ENCODE measurements around the gene TALDO1. TPM values are rescaled to one million over a fixed set of nuclear protein-coding genes. Genes with fewer than 3 reads are reported as not detected.

The TALDO1 gene
- total RNA-seq, 1 experiment from 2014 or later: 314 TPM

DNA sequence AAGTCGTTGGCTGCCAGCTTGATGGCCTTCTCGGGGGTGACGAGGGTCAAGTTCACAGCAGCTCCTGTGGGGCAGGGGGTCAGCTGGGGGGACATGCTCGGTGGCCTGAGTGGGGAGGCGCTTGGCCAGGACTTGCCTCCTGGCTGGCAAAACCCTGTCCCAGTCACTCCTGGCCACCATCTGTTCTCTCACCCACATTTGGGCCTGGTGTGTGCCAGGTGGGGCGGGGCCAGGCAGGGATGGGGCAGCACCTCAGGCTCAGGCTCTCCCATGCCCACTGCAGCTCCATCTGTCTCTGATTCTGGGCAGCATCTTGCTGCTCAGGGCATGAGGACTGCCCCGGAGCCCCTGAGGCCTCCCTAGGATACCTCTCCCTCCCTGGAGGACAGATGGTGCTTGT lies 46.3 kb downstream of the TALDO1 start:
- Mint-ChIP-seq H3K9me3 (no peaks in the 10 kb centered on the region), H3K36me3 (no peaks in the 10 kb centered on the region), H3K27me3 (ENCODE audit: low read depth) (no peaks in the 10 kb centered on the region), H3K4me3 (no peak overlapping the region), H3K27ac (no peak overlapping the region), H3K4me1 (peaks cover 22% of the 10 kb centered on the region)
- POLR2A ChIA-PET: interaction anchor here (1.0 to 1.6 kb wide), 2 partner anchors 10 to 26 kb away, joined by 3 to 5 read pairs; partner anchors contain the start of gene PNPLA2
- DNase-seq (ENCODE audit: low spot score) (no peak), ATAC-seq (no peak)
- no peak for TF ChIP-seq NFE2L1 (CRISPR knock-in tag; IDR thresholded peaks at IDR 0.05)
- no peak for TF ChIP-seq FOXJ3 (CRISPR knock-in tag; IDR thresholded peaks at IDR 0.05; ENCODE audit: borderline replicate concordance)
- TF ChIP-seq, protein P1, sequence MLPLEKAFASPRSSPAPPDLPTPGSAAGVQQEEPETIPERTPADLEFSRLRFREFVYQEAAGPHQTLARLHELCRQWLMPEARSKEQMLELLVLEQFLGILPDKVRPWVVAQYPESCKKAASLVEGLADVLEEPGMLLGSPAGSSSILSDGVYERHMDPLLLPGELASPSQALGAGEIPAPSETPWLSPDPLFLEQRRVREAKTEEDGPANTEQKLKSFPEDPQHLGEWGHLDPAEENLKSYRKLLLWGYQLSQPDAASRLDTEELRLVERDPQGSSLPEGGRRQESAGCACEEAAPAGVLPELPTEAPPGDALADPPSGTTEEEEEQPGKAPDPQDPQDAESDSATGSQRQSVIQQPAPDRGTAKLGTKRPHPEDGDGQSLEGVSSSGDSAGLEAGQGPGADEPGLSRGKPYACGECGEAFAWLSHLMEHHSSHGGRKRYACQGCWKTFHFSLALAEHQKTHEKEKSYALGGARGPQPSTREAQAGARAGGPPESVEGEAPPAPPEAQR (CRISPR knock-in tag; IDR thresholded peaks at IDR 0.05): no peak
- CTCF ChIA-PET: no interaction called here

DNA sequence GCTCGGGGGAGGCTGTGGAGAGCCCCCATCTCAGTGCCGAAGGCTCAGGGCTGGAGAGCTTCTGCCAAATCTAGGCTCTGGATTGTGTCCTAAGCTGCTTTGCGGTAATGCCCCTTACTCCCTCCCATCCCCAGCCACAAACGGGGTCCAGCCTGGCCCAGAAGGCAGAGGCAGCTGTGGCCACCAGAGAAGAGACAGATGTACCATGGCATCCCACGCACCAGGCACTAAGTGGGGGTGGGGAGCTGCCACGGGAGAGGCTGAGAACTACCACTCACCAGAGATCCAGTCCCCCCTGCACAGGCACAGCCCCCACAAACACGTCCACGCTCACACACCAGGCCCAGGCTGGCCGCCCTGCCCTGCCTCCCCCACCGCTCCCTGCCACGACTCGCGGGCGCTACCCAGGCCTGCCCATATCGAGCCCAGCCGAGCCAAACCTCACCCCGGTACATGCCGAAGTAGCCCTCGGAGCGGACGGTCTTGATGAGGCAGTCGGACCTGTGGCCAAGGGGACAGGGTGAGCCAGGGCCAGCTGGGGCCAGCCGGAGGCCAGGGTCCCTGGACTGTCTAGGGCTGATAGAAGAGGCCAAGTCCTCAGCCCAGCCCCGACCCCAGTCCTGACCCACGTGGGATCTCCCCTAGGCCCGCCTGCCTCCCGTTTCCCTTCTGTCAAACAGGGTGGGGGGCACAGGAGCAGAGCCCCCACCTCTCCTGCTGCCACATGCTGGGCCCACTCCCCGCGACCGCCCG lies 46.9 kb downstream of the TALDO1 start:
- H3K9me3 Mint-ChIP-seq: no peaks in the 10 kb centered on the region
- DNase-seq (ENCODE audit: low spot score): no peak
- H3K27ac Mint-ChIP-seq: no peak overlapping the region
- no peaks in the 10 kb centered on the region for H3K27me3 Mint-ChIP-seq (ENCODE audit: low read depth)
- peaks cover 20% of the 10 kb centered on the region for H3K4me1 Mint-ChIP-seq
- POLR2A ChIA-PET: interaction anchor here (1.6 kb wide), 1 partner anchor 11 kb away, joined by 5 read pairs; no protein-coding TSS in a partner anchor
- CTCF ChIA-PET: no interaction called here
- no peak for TF ChIP-seq ZNF317 (CRISPR knock-in tag; IDR thresholded peaks at IDR 0.05; ENCODE audit: borderline replicate concordance, low read depth)
- no peak for TF ChIP-seq FOXJ3 (CRISPR knock-in tag; IDR thresholded peaks at IDR 0.05; ENCODE audit: borderline replicate concordance)
- TF ChIP-seq FOXP1 (CRISPR knock-in tag; IDR thresholded peaks at IDR 0.05; ENCODE audit: borderline replicate concordance): no peak
- TF ChIP-seq, protein P2, sequence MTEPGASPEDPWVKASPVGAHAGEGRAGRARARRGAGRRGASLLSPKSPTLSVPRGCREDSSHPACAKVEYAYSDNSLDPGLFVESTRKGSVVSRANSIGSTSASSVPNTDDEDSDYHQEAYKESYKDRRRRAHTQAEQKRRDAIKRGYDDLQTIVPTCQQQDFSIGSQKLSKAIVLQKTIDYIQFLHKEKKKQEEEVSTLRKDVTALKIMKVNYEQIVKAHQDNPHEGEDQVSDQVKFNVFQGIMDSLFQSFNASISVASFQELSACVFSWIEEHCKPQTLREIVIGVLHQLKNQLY (CRISPR knock-in tag; IDR thresholded peaks at IDR 0.05): no peak
- no peak for TF ChIP-seq RORB (CRISPR knock-in tag; IDR thresholded peaks at IDR 0.05)
- no peak overlapping the region for H3K4me3 Mint-ChIP-seq
- H3K36me3 Mint-ChIP-seq: no peaks in the 10 kb centered on the region
- ATAC-seq: no peak

DNA sequence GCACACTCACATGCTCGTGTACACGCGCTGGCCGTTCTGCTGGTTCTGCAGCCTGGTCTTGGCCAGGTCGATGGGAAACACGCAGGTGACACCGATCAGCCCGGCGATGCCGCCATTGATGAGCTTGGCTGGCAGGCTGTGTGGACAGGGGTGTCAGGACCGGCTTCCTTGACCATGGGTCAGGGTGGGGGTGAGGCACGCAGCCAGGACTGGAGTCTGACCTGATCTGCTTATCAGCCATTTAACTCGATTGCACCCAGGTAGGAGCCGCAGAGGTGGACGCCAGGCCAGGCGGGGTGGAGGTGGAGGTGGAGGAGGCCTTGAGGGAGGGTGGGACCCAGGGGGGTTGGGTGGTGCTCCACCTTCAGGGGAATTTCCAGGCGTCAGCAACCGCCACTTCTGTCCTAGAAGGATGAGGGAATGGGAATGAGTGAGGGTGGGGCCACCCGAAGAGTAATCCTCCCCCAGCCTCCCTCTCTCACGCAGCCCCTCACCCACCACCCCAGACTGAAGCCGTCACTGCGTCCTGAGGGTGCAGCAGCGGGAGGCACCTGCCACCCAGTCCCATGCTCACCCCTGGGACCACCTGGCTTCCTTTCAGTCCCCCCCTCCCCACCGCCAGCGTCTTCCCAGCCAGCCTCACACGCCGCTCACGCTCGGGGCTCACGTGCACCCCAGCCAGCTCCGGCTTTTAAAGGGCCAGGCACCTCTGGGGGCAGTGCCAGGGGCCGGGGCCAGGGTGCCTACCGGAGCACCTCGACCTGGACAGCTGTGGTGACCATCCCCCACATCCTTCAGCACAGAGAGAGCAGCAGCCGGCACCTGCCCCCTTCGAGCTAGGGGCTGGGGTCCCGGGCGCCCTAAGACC lies 47.7 kb downstream of the TALDO1 start:
- Mint-ChIP-seq H3K27me3 (ENCODE audit: low read depth) (no peaks in the 10 kb centered on the region), H3K36me3 (no peaks in the 10 kb centered on the region), H3K9me3 (no peaks in the 10 kb centered on the region), H3K4me1 (peaks cover 20% of the 10 kb centered on the region), H3K4me3 (no peak overlapping the region), H3K27ac (no peak overlapping the region)
- TF ChIP-seq, protein P3, sequence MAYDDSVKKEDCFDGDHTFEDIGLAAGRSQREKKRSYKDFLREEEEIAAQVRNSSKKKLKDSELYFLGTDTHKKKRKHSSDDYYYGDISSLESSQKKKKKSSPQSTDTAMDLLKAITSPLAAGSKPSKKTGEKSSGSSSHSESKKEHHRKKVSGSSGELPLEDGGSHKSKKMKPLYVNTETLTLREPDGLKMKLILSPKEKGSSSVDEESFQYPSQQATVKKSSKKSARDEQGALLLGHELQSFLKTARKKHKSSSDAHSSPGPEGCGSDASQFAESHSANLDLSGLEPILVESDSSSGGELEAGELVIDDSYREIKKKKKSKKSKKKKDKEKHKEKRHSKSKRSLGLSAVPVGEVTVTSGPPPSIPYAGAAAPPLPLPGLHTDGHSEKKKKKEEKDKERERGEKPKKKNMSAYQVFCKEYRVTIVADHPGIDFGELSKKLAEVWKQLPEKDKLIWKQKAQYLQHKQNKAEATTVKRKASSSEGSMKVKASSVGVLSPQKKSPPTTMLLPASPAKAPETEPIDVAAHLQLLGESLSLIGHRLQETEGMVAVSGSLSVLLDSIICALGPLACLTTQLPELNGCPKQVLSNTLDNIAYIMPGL (CRISPR knock-in tag; IDR thresholded peaks at IDR 0.05): no peak
- TF ChIP-seq KAT7 (CRISPR knock-in tag; IDR thresholded peaks at IDR 0.05; ENCODE audit: borderline replicate concordance) (no peak), ZNF219 (CRISPR knock-in tag; IDR thresholded peaks at IDR 0.05; ENCODE audit: borderline replicate concordance) (no peak), SP1 (CRISPR knock-in tag; conservative IDR thresholded peaks at IDR 0.05) (no peak), TCF7 (CRISPR knock-in tag; IDR thresholded peaks at IDR 0.05; ENCODE audit: low read depth) (no peak), NFYB (CRISPR knock-in tag; conservative IDR thresholded peaks at IDR 0.05; ENCODE audit: low read depth) (no peak), MYBL2 (CRISPR knock-in tag; IDR thresholded peaks at IDR 0.05) (no peak)
- TF ChIP-seq, protein P4, sequence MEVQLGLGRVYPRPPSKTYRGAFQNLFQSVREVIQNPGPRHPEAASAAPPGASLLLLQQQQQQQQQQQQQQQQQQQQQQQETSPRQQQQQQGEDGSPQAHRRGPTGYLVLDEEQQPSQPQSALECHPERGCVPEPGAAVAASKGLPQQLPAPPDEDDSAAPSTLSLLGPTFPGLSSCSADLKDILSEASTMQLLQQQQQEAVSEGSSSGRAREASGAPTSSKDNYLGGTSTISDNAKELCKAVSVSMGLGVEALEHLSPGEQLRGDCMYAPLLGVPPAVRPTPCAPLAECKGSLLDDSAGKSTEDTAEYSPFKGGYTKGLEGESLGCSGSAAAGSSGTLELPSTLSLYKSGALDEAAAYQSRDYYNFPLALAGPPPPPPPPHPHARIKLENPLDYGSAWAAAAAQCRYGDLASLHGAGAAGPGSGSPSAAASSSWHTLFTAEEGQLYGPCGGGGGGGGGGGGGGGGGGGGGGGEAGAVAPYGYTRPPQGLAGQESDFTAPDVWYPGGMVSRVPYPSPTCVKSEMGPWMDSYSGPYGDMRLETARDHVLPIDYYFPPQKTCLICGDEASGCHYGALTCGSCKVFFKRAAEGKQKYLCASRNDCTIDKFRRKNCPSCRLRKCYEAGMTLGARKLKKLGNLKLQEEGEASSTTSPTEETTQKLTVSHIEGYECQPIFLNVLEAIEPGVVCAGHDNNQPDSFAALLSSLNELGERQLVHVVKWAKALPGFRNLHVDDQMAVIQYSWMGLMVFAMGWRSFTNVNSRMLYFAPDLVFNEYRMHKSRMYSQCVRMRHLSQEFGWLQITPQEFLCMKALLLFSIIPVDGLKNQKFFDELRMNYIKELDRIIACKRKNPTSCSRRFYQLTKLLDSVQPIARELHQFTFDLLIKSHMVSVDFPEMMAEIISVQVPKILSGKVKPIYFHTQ (CRISPR knock-in tag; IDR thresholded peaks at IDR 0.05): no peak
- TF ChIP-seq, protein P5, sequence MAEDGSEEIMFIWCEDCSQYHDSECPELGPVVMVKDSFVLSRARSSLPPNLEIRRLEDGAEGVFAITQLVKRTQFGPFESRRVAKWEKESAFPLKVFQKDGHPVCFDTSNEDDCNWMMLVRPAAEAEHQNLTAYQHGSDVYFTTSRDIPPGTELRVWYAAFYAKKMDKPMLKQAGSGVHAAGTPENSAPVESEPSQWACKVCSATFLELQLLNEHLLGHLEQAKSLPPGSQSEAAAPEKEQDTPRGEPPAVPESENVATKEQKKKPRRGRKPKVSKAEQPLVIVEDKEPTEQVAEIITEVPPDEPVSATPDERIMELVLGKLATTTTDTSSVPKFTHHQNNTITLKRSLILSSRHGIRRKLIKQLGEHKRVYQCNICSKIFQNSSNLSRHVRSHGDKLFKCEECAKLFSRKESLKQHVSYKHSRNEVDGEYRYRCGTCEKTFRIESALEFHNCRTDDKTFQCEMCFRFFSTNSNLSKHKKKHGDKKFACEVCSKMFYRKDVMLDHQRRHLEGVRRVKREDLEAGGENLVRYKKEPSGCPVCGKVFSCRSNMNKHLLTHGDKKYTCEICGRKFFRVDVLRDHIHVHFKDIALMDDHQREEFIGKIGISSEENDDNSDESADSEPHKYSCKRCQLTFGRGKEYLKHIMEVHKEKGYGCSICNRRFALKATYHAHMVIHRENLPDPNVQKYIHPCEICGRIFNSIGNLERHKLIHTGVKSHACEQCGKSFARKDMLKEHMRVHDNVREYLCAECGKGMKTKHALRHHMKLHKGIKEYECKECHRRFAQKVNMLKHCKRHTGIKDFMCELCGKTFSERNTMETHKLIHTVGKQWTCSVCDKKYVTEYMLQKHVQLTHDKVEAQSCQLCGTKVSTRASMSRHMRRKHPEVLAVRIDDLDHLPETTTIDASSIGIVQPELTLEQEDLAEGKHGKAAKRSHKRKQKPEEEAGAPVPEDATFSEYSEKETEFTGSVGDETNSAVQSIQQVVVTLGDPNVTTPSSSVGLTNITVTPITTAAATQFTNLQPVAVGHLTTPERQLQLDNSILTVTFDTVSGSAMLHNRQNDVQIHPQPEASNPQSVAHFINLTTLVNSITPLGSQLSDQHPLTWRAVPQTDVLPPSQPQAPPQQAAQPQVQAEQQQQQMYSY (CRISPR knock-in tag; IDR thresholded peaks at IDR 0.05): no peak
- TF ChIP-seq, protein P6, sequence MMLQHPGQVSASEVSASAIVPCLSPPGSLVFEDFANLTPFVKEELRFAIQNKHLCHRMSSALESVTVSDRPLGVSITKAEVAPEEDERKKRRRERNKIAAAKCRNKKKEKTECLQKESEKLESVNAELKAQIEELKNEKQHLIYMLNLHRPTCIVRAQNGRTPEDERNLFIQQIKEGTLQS (CRISPR knock-in tag; conservative IDR thresholded peaks at IDR 0.05): no peak
- ChIA-PET POLR2A (interaction anchor here (0.5 kb wide), 2 partner anchors 52 to 100 kb away, joined by 5 read pairs; partner anchors contain the start of gene TMEM80), CTCF (interaction anchor here (0.9 to 1.3 kb wide), 2 partner anchors 9 to 12 kb away, joined by 5 to 7 read pairs; no protein-coding TSS in a partner anchor)
- no peak for DNase-seq (ENCODE audit: low spot score)
- no peak for ATAC-seq

Data from WTC11 (cell line).